ENCODE data around the gene ZBTB20.
"Not testable (repeated sequence)": the region's sequence is repeated elsewhere in the genome, so short reads cannot be mapped to it uniquely, and the experiment has no call there.

DNA sequence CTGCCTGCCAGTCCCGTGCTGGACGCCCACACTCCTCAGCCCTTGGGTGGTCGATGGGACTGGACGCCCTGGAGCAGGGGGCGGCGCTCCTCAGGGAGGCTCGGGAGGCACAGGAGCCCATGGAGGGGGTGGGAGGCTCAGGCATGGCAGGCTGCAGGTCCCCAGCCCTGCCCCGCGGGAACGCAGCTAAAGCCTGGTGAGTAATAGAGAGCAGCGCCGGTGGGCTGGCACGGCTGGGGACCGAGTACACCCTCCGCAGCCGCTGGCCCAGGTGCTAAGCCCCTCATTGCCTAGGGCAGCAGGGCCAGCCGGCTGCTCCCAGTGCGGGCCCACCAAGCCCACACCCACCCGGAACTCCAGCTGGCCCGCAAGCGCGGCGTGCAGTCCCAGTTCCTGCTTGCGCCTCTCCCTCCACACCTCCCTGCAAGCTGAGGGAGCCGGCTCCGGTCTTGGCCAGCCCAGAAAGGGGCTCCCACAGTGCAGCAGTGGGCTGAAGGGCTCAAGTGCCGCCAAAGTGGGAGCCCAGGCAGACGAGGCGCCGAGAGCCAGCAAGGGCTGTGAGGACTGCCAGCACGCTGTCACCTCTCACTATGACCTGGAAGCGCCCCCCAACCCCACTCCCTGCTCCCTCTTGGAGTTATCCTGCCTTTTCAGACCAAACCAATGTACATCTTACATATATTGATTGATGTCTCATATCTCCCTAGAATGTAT is 37.9 kb upstream of the ZBTB20 start:
- TF ChIP-seq, protein P1, sequence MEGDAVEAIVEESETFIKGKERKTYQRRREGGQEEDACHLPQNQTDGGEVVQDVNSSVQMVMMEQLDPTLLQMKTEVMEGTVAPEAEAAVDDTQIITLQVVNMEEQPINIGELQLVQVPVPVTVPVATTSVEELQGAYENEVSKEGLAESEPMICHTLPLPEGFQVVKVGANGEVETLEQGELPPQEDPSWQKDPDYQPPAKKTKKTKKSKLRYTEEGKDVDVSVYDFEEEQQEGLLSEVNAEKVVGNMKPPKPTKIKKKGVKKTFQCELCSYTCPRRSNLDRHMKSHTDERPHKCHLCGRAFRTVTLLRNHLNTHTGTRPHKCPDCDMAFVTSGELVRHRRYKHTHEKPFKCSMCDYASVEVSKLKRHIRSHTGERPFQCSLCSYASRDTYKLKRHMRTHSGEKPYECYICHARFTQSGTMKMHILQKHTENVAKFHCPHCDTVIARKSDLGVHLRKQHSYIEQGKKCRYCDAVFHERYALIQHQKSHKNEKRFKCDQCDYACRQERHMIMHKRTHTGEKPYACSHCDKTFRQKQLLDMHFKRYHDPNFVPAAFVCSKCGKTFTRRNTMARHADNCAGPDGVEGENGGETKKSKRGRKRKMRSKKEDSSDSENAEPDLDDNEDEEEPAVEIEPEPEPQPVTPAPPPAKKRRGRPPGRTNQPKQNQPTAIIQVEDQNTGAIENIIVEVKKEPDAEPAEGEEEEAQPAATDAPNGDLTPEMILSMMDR (IDR thresholded peaks at IDR 0.05) = not testable (repeated sequence)
- TF ChIP-seq POLR2A (IDR thresholded peaks at IDR 0.05) = not testable (repeated sequence)

All from thyroid gland (tissue), 4 donors.